Activated naive CD8-positive, alpha-beta T cell treated with anti-CD3 and anti-CD28 coated beads, Interleukin-2, amount 50 U/mL, for 16 hours (primary cell): ENCODE data around the gene ACOT8.
"Not testable (repeated sequence)": the region's sequence is repeated elsewhere in the genome, so short reads cannot be mapped to it uniquely, and the experiment has no call there.

Experiments
- DNase-seq: peaks from one replicate; pipeline ENCODE4 v3.0.0-alpha.2; 2020; ENCODE audit warnings: low read depth, low spot score

The ACOT8 gene

GRCh38 chr20:45857114-45857881, at the start of gene ACOT8, which contains the start of gene ZSWIM3:
Gene ACOT8 (minus strand): TSS chr20:45857392. CDS start chr20:45857315, 77 bp downstream.
Gene ZSWIM3 (plus strand): TSS chr20:45857614. CDS start chr20:45857826, 212 bp downstream.
- peak; percentile 85 for DNase-seq

- DNase-seq: no peak
Observed at GRCh38 chr20:45905505-45906079, 48.4 kb upstream of the ACOT8 start.

DNA sequence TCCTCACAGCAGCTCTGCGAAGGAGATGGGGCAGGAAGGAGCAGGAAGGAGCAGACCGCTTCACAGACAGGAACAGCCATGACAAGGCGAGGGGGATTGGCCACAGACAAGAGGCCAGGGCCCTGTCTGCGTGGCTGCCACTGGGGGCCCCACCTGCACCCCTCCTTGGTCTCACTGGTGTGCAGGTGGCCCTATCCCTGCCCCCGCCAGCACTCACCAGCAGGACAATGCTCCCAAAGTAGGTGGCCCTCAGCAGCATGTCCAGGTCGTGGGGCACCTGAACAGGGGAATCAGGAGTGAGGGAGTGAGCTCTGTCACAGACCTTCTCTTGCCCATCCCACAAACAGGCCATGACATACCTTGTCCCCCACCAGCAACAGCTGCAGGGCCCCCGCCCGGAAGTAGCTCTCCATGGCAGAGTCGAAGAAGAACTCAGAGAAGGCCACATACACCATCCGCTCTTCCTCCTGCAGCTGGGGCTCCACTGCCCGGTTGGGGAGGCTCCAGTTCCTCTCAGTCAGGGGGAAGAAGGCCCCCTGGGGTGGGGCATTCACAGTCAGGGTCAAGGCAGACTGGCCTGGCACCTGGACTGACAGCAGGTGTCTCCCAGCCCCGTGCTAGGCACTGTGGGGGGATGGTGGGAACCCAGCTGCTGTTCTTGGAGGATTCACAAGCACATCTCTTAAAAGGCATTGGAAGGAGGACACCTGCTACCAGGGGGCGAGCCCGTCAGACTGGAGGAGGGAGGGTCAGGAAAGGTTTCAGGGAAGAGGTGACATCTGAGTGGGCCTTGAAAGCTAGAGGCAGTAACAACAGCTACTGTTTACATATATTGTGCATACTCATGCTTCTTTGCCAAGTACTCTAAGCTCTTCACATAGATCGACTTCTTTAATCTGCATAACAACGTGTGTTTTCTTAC, 47.7 kb upstream of the ACOT8 start:
- no peak for DNase-seq

GRCh38 chr20:45902199-45902701, 45.1 kb upstream of the ACOT8 start:
- no peak for DNase-seq

GRCh38 chr20:45901332-45901731, 44.1 kb upstream of the ACOT8 start:
- not testable (repeated sequence) for DNase-seq

- DNase-seq: no peak
Observed at GRCh38 chr20:45899046-45899835, 42.0 kb upstream of the ACOT8 start.

- DNase-seq: no peak
Observed at GRCh38 chr20:45898285-45898684, 41.1 kb upstream of the ACOT8 start.

DNA sequence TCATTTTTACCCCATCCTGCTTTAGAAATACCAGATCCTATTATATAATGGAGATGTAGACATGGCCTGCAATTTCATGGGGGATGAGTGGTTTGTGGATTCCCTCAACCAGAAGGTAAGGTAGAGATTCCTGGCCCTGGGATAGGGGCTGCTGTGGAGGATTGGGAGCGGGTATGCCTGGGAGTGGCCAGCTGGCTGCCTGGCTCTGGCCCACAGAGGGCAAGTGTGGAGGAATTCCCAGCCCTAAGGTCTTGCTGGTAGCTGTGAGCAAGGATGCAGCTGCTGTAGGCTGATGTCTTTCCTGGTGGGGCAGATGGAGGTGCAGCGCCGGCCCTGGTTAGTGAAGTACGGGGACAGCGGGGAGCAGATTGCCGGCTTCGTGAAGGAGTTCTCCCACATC, 40.5 kb upstream of the ACOT8 start:
- DNase-seq: no peak

DNA sequence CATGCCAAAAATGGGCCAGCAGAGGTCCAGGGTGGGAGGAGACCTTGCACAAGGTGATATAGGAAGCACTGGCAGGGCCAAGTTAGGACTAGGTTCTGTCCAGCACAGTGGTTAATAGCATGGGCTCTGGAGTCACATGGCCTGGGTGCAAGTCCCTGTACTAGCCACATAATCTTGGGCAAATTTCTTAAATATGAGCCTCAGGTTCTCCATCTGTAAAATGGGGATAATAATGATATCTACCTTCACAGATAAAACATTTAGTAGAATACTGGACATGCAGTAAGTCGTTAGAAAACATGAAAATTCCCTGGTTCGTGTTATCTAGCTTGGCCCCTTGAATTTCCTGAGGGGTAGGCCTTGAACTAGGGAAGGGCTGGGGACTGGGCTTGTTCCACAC, 40.1 kb upstream of the ACOT8 start:
- DNase-seq: no peak

GRCh38 chr20:45896641-45897161, 39.5 kb upstream of the ACOT8 start:
- DNase-seq: no peak

DNA sequence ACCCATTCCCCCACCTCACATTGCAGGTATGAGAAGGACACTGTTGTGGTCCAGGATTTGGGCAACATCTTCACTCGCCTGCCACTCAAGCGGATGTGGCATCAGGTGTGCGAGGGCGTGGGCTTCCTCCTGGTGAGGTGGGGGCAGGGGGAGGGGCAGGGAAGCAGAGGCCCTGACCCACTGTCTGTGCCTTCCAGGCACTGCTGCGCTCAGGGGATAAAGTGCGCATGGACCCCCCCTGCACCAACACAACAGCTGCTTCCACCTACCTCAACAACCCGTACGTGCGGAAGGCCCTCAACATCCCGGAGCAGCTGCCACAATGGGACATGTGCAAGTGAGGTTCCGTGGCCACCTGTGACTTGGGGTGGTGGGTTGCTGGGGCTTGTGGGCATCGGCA, 37.6 kb upstream of the ACOT8 start:
- DNase-seq: no peak

DNA sequence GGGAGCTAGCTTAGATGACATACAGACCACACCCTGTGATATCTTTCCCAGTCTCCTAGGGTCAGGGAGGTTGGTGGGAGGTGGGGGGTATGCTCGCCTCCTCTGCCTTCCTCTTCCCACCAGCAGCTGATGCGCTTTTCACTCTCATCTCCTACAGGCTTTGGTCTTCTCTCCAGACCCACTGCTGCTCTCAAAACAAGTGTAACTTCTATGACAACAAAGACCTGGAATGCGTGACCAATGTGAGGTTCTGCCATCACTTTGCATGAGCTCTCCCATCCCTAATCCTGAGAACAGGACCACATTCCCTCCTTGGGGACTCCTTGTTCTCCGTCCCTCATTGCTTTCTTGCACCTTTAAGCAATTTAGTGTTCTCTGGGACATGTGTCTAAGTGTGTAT, 36.6 kb upstream of the ACOT8 start:
- DNase-seq: no peak

GRCh38 chr20:45892828-45893500, 35.8 kb upstream of the ACOT8 start:
- no peak for DNase-seq

GRCh38 chr20:45892049-45892825, 35.0 kb upstream of the ACOT8 start:
- DNase-seq: no peak

DNA sequence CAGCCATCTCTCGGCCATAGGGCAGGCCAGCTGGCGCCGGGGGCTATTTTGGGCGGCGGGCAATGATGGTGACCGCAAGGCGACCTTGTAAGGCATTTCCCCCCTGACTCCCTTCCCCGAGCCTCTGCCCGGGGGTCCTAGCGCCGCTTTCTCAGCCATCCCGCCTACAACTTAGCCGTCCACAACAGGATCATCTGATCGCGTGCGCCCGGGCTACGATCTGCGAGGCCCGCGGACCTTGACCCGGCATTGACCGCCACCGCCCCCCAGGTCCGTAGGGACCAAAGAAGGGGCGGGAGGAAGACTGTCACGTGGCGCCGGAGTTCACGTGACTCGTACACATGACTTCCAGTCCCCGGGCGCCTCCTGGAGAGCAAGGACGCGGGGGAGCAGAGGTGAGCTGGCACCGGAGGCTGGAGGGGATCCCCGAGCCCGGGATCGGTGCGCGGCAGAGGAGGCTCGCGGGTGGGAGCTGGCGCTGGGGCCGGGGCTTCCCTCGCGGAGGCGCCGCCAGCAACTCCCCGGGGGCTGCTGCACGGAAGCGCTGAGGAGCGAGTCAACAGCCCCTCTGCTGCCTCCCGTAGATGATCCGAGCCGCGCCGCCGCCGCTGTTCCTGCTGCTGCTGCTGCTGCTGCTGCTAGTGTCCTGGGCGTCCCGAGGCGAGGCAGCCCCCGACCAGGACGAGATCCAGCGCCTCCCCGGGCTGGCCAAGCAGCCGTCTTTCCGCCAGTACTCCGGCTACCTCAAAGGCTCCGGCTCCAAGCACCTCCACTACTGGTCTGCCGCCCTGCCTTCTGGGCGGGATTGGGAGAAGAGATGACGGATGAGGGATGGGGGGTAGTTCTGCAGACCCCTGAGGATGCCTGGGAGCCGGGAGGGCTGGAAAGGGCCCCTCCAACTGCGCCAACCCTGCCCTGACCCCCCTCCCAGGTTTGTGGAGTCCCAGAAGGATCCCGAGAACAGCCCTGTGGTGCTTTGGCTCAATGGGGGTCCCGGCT, 34.1 kb upstream of the ACOT8 start, which contains the start of the genes CTSA and NEURL2:
Gene CTSA (plus strand): TSS at position 351 of the 999 bp plus-strand sequence. CDS start 234 bp downstream, at position 585.
Gene NEURL2 (minus strand): TSS at position 224 of the 999 bp plus-strand sequence. CDS start 217 bp downstream, at position 7.
- peak; percentile 73 for DNase-seq

DNA sequence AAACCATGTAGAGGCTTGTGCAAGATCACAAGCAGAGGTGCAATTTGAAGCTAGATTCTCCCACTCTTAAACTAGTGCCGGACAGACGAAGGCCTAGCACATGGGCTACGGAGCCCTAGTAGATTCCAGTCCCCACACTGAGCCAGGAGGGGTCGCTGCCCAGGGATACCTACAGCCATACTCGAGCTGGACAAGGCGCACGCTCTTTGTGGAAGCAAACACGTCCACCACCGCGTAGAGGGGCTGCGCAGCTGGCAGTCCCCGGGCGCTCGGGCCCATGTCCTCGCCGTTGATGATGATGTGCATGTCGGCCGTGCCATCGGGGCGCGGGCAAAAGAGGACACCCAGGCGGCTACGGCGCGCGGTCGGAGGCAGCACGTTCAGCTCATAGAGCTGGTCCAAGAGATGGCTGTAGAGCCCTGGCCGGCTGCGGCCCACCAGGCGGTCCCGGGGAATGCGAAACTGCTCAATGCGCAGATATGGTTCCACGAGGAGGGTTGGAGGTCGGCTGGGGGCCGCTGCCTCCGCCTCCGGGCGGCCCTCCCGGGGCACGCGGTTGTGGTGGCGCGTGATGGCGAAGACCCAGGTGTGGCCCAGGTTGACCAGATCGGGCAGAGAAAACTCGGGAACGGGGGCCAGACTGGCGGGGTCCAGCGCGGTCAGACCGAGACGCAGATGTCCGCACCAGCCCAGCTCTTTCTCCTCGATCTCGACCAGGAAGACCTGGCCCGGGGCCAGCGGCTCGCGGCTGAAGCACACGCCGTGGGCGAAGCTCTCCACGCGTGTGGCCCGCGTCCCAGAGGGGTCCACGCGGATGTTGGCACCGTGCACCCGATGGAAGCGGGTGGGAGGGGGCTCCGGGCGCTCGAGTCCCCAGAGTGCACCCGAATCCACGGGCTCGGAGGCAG, 33.1 kb upstream of the ACOT8 start:
- DNase-seq: no peak

GRCh38 chr20:45888681-45889080, 31.5 kb upstream of the ACOT8 start:
- no peak for DNase-seq
